Measurements from ENCODE around the gene EP400.

EP400 gene

GRCh38 chr12:131912518-131913274, 37.0 kb upstream of the EP400 start:
- TF ChIP-seq EZH2 (IDR thresholded peaks at IDR 0.05; ENCODE audit: borderline replicate concordance, low read length), result no peak
- TF ChIP-seq CTCF (IDR thresholded peaks at IDR 0.05; ENCODE audit: low read length), result no peak
- Histone ChIP-seq H3K9me3 (ENCODE audit: low read length) (no peaks in the 10 kb centered on the region), H3K9me2 (ENCODE audit: low read depth, low read length) (no peaks in the 10 kb centered on the region), H3K27me3 (ENCODE audit: insufficient read depth, low read length) (no peaks in the 10 kb centered on the region), H2AFZ (ENCODE audit: low read length) (no peak overlapping the region), H3K9ac (ENCODE audit: low read length) (no peak overlapping the region), H3K27ac (ENCODE audit: low read depth, low read length, poor library complexity, severe bottlenecking) (no peak overlapping the region), H3K4me1 (ENCODE audit: insufficient read depth, low read length, severe bottlenecking) (no peaks in the 10 kb centered on the region), H3K4me3 (ENCODE audit: low read depth, low read length, poor library complexity, severe bottlenecking) (no peak overlapping the region), H3K79me2 (ENCODE audit: insufficient read depth, low read length) (no peaks in the 10 kb centered on the region), H3K4me2 (ENCODE audit: low read length) (no peak overlapping the region), H4K20me1 (ENCODE audit: insufficient read depth, low read length) (no peaks in the 10 kb centered on the region), H3K36me3 (ENCODE audit: insufficient read depth, low read length) (peaks cover 4% of the 10 kb centered on the region), H3F3A (ENCODE audit: insufficient read depth, low read length) (no peaks in the 10 kb centered on the region)

- H3K27ac ChIP-seq (ENCODE audit: low read depth, low read length, poor library complexity, severe bottlenecking), result no peak overlapping the region
Observed at GRCh38 chr12:131913666-131914065, 36.1 kb upstream of the EP400 start.

GRCh38 chr12:131914179-131914702, 35.5 kb upstream of the EP400 start:
- no peaks in the 10 kb centered on the region for H3K9me2 ChIP-seq (ENCODE audit: low read depth, low read length)
- H3K27me3 ChIP-seq (ENCODE audit: insufficient read depth, low read length), result no peaks in the 10 kb centered on the region
- H2AFZ ChIP-seq (ENCODE audit: low read length), result no peak overlapping the region
- no peak overlapping the region for H3K4me2 ChIP-seq (ENCODE audit: low read length)
- no peaks in the 10 kb centered on the region for H3K9me3 ChIP-seq (ENCODE audit: low read length)
- peaks cover 4% of the 10 kb centered on the region for H3K36me3 ChIP-seq (ENCODE audit: insufficient read depth, low read length)
- H3K27ac ChIP-seq (ENCODE audit: low read depth, low read length, poor library complexity, severe bottlenecking), result no peak overlapping the region
- no peaks in the 10 kb centered on the region for H3K79me2 ChIP-seq (ENCODE audit: insufficient read depth, low read length)
- no peaks in the 10 kb centered on the region for H3K4me1 ChIP-seq (ENCODE audit: insufficient read depth, low read length, severe bottlenecking)
- TF ChIP-seq EZH2 (IDR thresholded peaks at IDR 0.05; ENCODE audit: borderline replicate concordance, low read length) (no peak), CTCF (IDR thresholded peaks at IDR 0.05; ENCODE audit: low read length) (no peak)
- H4K20me1 ChIP-seq (ENCODE audit: insufficient read depth, low read length), result no peaks in the 10 kb centered on the region
- H3K4me3 ChIP-seq (ENCODE audit: low read depth, low read length, poor library complexity, severe bottlenecking), result no peak overlapping the region
- no peaks in the 10 kb centered on the region for H3F3A ChIP-seq (ENCODE audit: insufficient read depth, low read length)
- H3K9ac ChIP-seq (ENCODE audit: low read length), result no peak overlapping the region

More at GRCh38 chr12:131913666-131914065, 36.1 kb upstream of the EP400 start:
- no peaks in the 10 kb centered on the region for H4K20me1 ChIP-seq (ENCODE audit: insufficient read depth, low read length)
- no peak for TF ChIP-seq EZH2 (IDR thresholded peaks at IDR 0.05; ENCODE audit: borderline replicate concordance, low read length)
- TF ChIP-seq CTCF (IDR thresholded peaks at IDR 0.05; ENCODE audit: low read length), result no peak
- H3K9me3 ChIP-seq (ENCODE audit: low read length), result no peaks in the 10 kb centered on the region
- H3K27me3 ChIP-seq (ENCODE audit: insufficient read depth, low read length), result no peaks in the 10 kb centered on the region
- no peaks in the 10 kb centered on the region for H3K4me1 ChIP-seq (ENCODE audit: insufficient read depth, low read length, severe bottlenecking)
- no peak overlapping the region for H3K4me3 ChIP-seq (ENCODE audit: low read depth, low read length, poor library complexity, severe bottlenecking)
- no peak overlapping the region for H3K4me2 ChIP-seq (ENCODE audit: low read length)
- H3K36me3 ChIP-seq (ENCODE audit: insufficient read depth, low read length), result peaks cover 4% of the 10 kb centered on the region
- H3K9me2 ChIP-seq (ENCODE audit: low read depth, low read length), result no peaks in the 10 kb centered on the region
- no peaks in the 10 kb centered on the region for H3K79me2 ChIP-seq (ENCODE audit: insufficient read depth, low read length)
- no peak overlapping the region for H3K9ac ChIP-seq (ENCODE audit: low read length)
- H2AFZ ChIP-seq (ENCODE audit: low read length), result no peak overlapping the region
- no peaks in the 10 kb centered on the region for H3F3A ChIP-seq (ENCODE audit: insufficient read depth, low read length)
